Ammon's horn (tissue), 1 donor: ENCODE results near the gene SERPINA3.
"Not testable (repeated sequence)": the region's sequence is repeated elsewhere in the genome, so short reads cannot be mapped to it uniquely, and the experiment has no call there.

Experiments
- DNase-seq: peaks from one replicate; pipeline ENCODE4 v3.0.0-alpha.2; 2016; ENCODE audit warnings: low spot score

SERPINA3 gene

GRCh38 chr14:94612174-94612573 lies at the start of gene SERPINA3:
Gene SERPINA3, plus strand, starts transcription at chr14:94612391. Its CDS starts 2,051 bp downstream, at chr14:94614442.
- DNase-seq: no peak

- DNase-seq: no peak
Measured at GRCh38 chr14:94562941-94563883, 49.0 kb upstream of the SERPINA3 start.

- DNase-seq: no peak
Measured at GRCh38 chr14:94564381-94564780, 47.8 kb upstream of the SERPINA3 start.

- no peak for DNase-seq
Measured at GRCh38 chr14:94568186-94568585, 44.0 kb upstream of the SERPINA3 start.

GRCh38 chr14:94569381-94570001 lies 42.7 kb upstream of the SERPINA3 start:
- no peak for DNase-seq

- DNase-seq: no peak
Measured at GRCh38 chr14:94570002-94570400, 42.2 kb upstream of the SERPINA3 start.

GRCh38 chr14:94570440-94570839 lies 41.8 kb upstream of the SERPINA3 start:
- DNase-seq: no peak

- DNase-seq: no peak
Measured at GRCh38 chr14:94571395-94571794, 40.8 kb upstream of the SERPINA3 start.

GRCh38 chr14:94571950-94572349 lies 40.2 kb upstream of the SERPINA3 start:
- no peak for DNase-seq

GRCh38 chr14:94572637-94573303 lies 39.4 kb upstream of the SERPINA3 start:
- DNase-seq: no peak

- no peak for DNase-seq
Measured at GRCh38 chr14:94573475-94574277, 38.5 kb upstream of the SERPINA3 start.

GRCh38 chr14:94574336-94574735 lies 37.9 kb upstream of the SERPINA3 start:
- DNase-seq: no peak

GRCh38 chr14:94575730-94576585 lies 36.2 kb upstream of the SERPINA3 start:
- no peak for DNase-seq

GRCh38 chr14:94577472-94577871 lies 34.7 kb upstream of the SERPINA3 start:
- not testable (repeated sequence) for DNase-seq

GRCh38 chr14:94578712-94579111 lies 33.5 kb upstream of the SERPINA3 start:
- no peak for DNase-seq

GRCh38 chr14:94581127-94581999 lies 30.8 kb upstream of the SERPINA3 start, which contains the start of gene SERPINA5:
Gene SERPINA5, plus strand, starts transcription at chr14:94581426. Its CDS starts 5,937 bp downstream, at chr14:94587363.
- no peak for DNase-seq

GRCh38 chr14:94582199-94582750 lies 29.9 kb upstream of the SERPINA3 start:
- no peak for DNase-seq

- DNase-seq: no peak
Measured at GRCh38 chr14:94582851-94583250, 29.3 kb upstream of the SERPINA3 start.

GRCh38 chr14:94583557-94583956 lies 28.6 kb upstream of the SERPINA3 start:
- no peak for DNase-seq
